Measurements from ENCODE around the gene DTD2.

GRCh38 chr14:31426663-31427062 is 30.6 kb downstream of the DTD2 start:
- TF ChIP-seq CTCF (IDR thresholded peaks at IDR 0.05) = no peak
- TF ChIP-seq POLR2AphosphoS5 (IDR thresholded peaks at IDR 0.05; ENCODE audit: low read depth, low read length) = no peak
- no peak for TF ChIP-seq SIN3A (IDR thresholded peaks at IDR 0.05; ENCODE audit: borderline replicate concordance, insufficient read depth, low read depth, low read length)
- TF ChIP-seq REST (IDR thresholded peaks at IDR 0.05; ENCODE audit: insufficient read depth in 1 of 2, low read depth in 2 of 2, low read length in 1 of 2) = no peak
